CD14-positive monocyte (primary cell): ENCODE data around the gene ISG20. TPM values are rescaled to one million over a fixed set of nuclear protein-coding genes. Genes with fewer than 3 reads are reported as not detected.

ENCODE experiments used
- DNase-seq, 3 donors: peaks; one replicate each; pipeline ENCODE4 v3.0.0-alpha.2; 2011 to 2022
- H2AFZ ChIP-seq: 2 replicates; pipeline ENCODE4 v1.6.0; 2012; ENCODE audit warnings: mild to moderate bottlenecking, low read depth, low read length, inconsistent platforms; ENCODE audit not compliant: insufficient read depth, poor library complexity, severe bottlenecking
- H3K27ac ChIP-seq, 2 donors: 1 replicate in 1 of 2; 2 replicates in 1 of 2; pipeline ENCODE4 v1.5.1; 2012 to 2013; ENCODE audit warnings: low read length in 2 of 2, control low read depth in 1 of 2, inconsistent platforms in 1 of 2, low read depth in 1 of 2, mild to moderate bottlenecking in 1 of 2
- H3K27me3 ChIP-seq, 2 donors: one replicate each; pipeline versions ENCODE4 v1.6.0 to v1.6.1; 2011 to 2013; ENCODE audit warnings: low read length in 2 of 2; ENCODE audit not compliant: control insufficient read depth in 2 of 2, insufficient read depth in 2 of 2
- H3K36me3 ChIP-seq, 2 donors: replicated peaks in 1 of 2; 1 replicate in 1 of 2; 2 replicates in 1 of 2; pipeline versions ENCODE4 v1.5.1 to v1.6.1; 2012 to 2013; ENCODE audit warnings: low read length in 2 of 2, control low read depth in 1 of 2, inconsistent platforms in 1 of 2, mild to moderate bottlenecking in 1 of 2; ENCODE audit not compliant: insufficient read depth in 2 of 2, control insufficient read depth in 1 of 2
- H3K4me1 ChIP-seq, 2 donors: 1 replicate in 1 of 2; 2 replicates in 1 of 2; pipeline versions ENCODE4 v1.5.1 to v1.6.1; 2012 to 2013; ENCODE audit warnings: low read length in 2 of 2, control low read depth in 1 of 2, inconsistent platforms in 1 of 2, mild to moderate bottlenecking in 1 of 2, moderate library complexity in 1 of 2; ENCODE audit not compliant: insufficient read depth in 2 of 2, control insufficient read depth in 1 of 2
- H3K4me2 ChIP-seq: replicated peaks from 2 replicates; pipeline ENCODE3; 2012; ENCODE audit warnings: low read length, moderate library complexity, mild to moderate bottlenecking; ENCODE audit not compliant: poor library complexity, severe bottlenecking; ENCODE audit errors: extremely low read depth
- H3K4me3 ChIP-seq, 3 experiments: fragments of 200-600 bp in 1 of 3; sonication (generic) in 1 of 3; replicated peaks in 1 of 3; 1 replicate in 2 of 3; 2 replicates in 1 of 3; pipeline ENCODE4 v1.5.1; 2011 to 2013; ENCODE audit warnings: low read length in 3 of 3, mild to moderate bottlenecking in 3 of 3, control low read depth in 2 of 3, low read depth in 2 of 3, inconsistent platforms in 1 of 3, moderate library complexity in 1 of 3
- H3K79me2 ChIP-seq: 2 replicates; pipeline ENCODE4 v1.6.0; 2012; ENCODE audit warnings: mild to moderate bottlenecking, control low read depth, inconsistent platforms, low read length, moderate library complexity; ENCODE audit not compliant: insufficient read depth
- H3K9ac ChIP-seq: 2 replicates; pipeline ENCODE4 v1.6.0; 2017; ENCODE audit warnings: low read length, mild to moderate bottlenecking; ENCODE audit not compliant: insufficient read depth, poor library complexity, severe bottlenecking
- H3K9me3 ChIP-seq, 2 donors: replicated peaks in 1 of 2; 1 replicate in 1 of 2; 2 replicates in 1 of 2; pipeline versions ENCODE4 v1.5.1 to v1.6.1; 2012 to 2013; ENCODE audit warnings: low read length in 2 of 2, control low read depth in 1 of 2; ENCODE audit not compliant: control insufficient read depth in 1 of 2, insufficient read depth in 1 of 2
- H4K20me1 ChIP-seq: 2 replicates; pipeline ENCODE4 v1.6.0; 2012; ENCODE audit warnings: mild to moderate bottlenecking, low read length, control low read depth, moderate library complexity; ENCODE audit not compliant: insufficient read depth
- H3K27ac Mint-ChIP-seq, 7 donors: one replicate each; pipeline ENCODE4 v1.8.0; 2020; ENCODE audit warnings: mild to moderate bottlenecking in 7 of 7, mixed read lengths in 7 of 7, moderate library complexity in 6 of 7, inconsistent platforms in 2 of 7
- H3K27me3 Mint-ChIP-seq, 3 donors: one replicate each; pipeline ENCODE4 v1.8.0; 2021 to 2022; ENCODE audit warnings: low read depth in 3 of 3, mild to moderate bottlenecking in 3 of 3, mixed read lengths in 3 of 3, moderate library complexity in 3 of 3, inconsistent platforms in 1 of 3
- H3K36me3 Mint-ChIP-seq, 2 donors: one replicate each; pipeline ENCODE4 v1.8.0; 2020; ENCODE audit warnings: mixed read lengths in 2 of 2, inconsistent platforms in 1 of 2, mild to moderate bottlenecking in 1 of 2
- H3K4me1 Mint-ChIP-seq: one replicate; pipeline ENCODE4 v1.8.0; 2020; ENCODE audit warnings: mild to moderate bottlenecking, mixed read lengths
- H3K4me3 Mint-ChIP-seq, 2 donors: one replicate each; pipeline ENCODE4 v1.8.0; 2020; ENCODE audit warnings: mild to moderate bottlenecking in 2 of 2, mixed read lengths in 2 of 2, moderate library complexity in 1 of 2
- H3K9me3 Mint-ChIP-seq, 7 donors: one replicate each; pipeline ENCODE4 v1.8.0; 2020 to 2022; ENCODE audit warnings: mixed read lengths in 7 of 7, mild to moderate bottlenecking in 6 of 7, moderate library complexity in 6 of 7, inconsistent platforms in 2 of 7
- CTCF ChIP-seq: fragments of 200-600 bp; IDR thresholded peaks from one replicate; pipeline ENCODE4 v1.8.0; 2022; ENCODE audit warnings: antibody characterized with exemption, mild to moderate bottlenecking
- WGBS: methylation state at CpG from one replicate; pipeline ENCODE4 v1.1.5; 2013; ENCODE audit warnings: missing lambda C conversion rate; ENCODE audit not compliant: insufficient coverage; 5-methylcytosine and 5-hydroxymethylcytosine counted together
- intact Hi-C, 2 donors: fragments of 100-400 bp; cut with micrococcal nuclease; formaldehyde crosslinking; loops; one replicate each; pipeline versions ENCODE4 v1.15.0 to v1.15.1; 2023
- polyA plus RNA-seq, 3 donors: library from polyadenylated mRNA; depleted of rRNA in 1 of 3; unstranded in 2 of 3; stranded (reverse) in 1 of 3; fragments of 300-500 nt in 2 of 3; fragments of >200 nt in 1 of 3; fragmentation: Illumina TruSeq in 2 of 3; gene quantifications; 1 replicate in 2 of 3; 2 replicates in 1 of 3; pipeline ENCODE4 v1.2.3, GENCODE V29; 2012 to 2021

Gene ISG20
- polyA plus RNA-seq, 3 donors, result 15.6 to 29.3 (median 25.1) TPM

DNA sequence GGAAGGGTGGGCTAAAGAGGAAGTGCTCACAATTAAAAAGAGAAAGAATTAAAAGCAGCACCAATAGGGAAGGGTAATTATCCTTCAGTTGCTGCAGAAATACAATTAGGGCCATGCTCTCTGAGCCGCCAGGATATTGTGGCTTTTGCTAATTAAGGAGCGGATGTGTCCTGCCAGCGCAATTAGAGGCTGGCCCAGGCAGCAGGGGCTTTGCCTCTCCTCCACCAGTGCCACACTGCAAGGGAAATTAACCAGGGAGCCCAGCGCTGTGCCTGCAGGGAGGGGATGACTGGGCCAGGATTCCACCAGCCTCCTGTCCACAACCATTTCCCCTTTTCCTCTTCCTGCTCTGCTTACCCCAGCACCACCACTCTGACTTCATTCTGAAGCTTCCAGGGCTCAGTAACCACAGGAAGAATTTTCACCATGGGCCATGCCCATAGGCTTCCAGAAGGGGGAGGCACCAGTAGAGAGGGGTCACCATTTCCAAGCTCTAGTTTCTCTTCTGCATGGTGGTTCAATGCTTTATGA is 28.1 kb upstream of the ISG20 start:
- no peaks in the 10 kb centered on the region for H4K20me1 ChIP-seq
- H3K4me3 Mint-ChIP-seq, result no peak overlapping the region
- peaks cover 0 to 7% of the 10 kb centered on the region in 2 donors for H3K4me1 ChIP-seq
- no peaks in the 10 kb centered on the region for H3K79me2 ChIP-seq
- intact Hi-C loops, result loop anchor here in 1 of 2 donors (5.0 kb wide), 1 partner anchor 42 kb away; no protein-coding TSS in a partner anchor
- H3K4me3 ChIP-seq, result no peak overlapping the region
- H3K9me3 ChIP-seq, result peaks cover 0 to 12% of the 10 kb centered on the region in 2 donors
- H3K27me3 ChIP-seq, result peaks cover 26 to 46% of the 10 kb centered on the region in 2 donors
- 6% methylated on average over 4 of the region's 4 CpGs for WGBS
- H3K27ac Mint-ChIP-seq, result peak overlapping the region in 1 of 7 donors; percentile 11
- peak in 2 of 3 donors; percentile 30 to 69 for DNase-seq
- H3K9me3 Mint-ChIP-seq, result peaks cover 0 to 8% (median 0%) of the 10 kb centered on the region in 7 donors
- H3K4me1 Mint-ChIP-seq, result peaks cover 19% of the 10 kb centered on the region
- H3K27ac ChIP-seq, result no peak overlapping the region
- peaks cover 21 to 34% (median 30%) of the 10 kb centered on the region in 3 donors for H3K27me3 Mint-ChIP-seq
- no peaks in the 10 kb centered on the region for H3K36me3 ChIP-seq
- H3K4me2 ChIP-seq, result no peak overlapping the region
- no peak overlapping the region for H2AFZ ChIP-seq
- H3K9ac ChIP-seq, result no peak overlapping the region
- H3K36me3 Mint-ChIP-seq, result no peaks in the 10 kb centered on the region
- TF ChIP-seq CTCF, result peak; percentile 9

GRCh38 chr15:88612186-88612796 is 26.5 kb upstream of the ISG20 start:
- Mint-ChIP-seq H3K36me3 (no peaks in the 10 kb centered on the region), H3K4me1 (peaks cover 19% of the 10 kb centered on the region), H3K4me3 (no peak overlapping the region), H3K27ac (no peak overlapping the region), H3K27me3 (peaks cover 6 to 19% (median 16%) of the 10 kb centered on the region in 3 donors), H3K9me3 (no peaks in the 10 kb centered on the region)
- TF ChIP-seq CTCF, result no peak
- no peaks in the 10 kb centered on the region for H3K36me3 ChIP-seq
- H3K27ac ChIP-seq, result no peak overlapping the region
- no peak for DNase-seq
- H3K4me3 ChIP-seq, result no peak overlapping the region
- H3K4me2 ChIP-seq, result no peak overlapping the region
- H2AFZ ChIP-seq, result no peak overlapping the region
- H4K20me1 ChIP-seq, result no peaks in the 10 kb centered on the region
- intact Hi-C loops, result loop anchor here in 1 of 2 donors (5.0 kb wide), 1 partner anchor 40 kb away; no protein-coding TSS in a partner anchor
- H3K9me3 ChIP-seq, result no peaks in the 10 kb centered on the region
- peaks cover 0 to 7% of the 10 kb centered on the region in 2 donors for H3K4me1 ChIP-seq
- no peak overlapping the region for H3K9ac ChIP-seq
- WGBS, result 94% methylated on average over 6 of the region's 7 CpGs
- peaks cover 10 to 30% of the 10 kb centered on the region in 2 donors for H3K27me3 ChIP-seq
- no peaks in the 10 kb centered on the region for H3K79me2 ChIP-seq
